HG03159 (cell line): ENCODE measurements around the gene HCRTR2.
"Not testable (repeated sequence)": the region's sequence is repeated elsewhere in the genome, so short reads cannot be mapped to it uniquely, and the experiment has no call there.

ENCODE experiments used
- ATAC-seq: cut with Tn5 transposase; IDR thresholded peaks from one replicate; pipeline ENCODE4 v1.9.1; 2021; ENCODE audit warnings: mild to moderate bottlenecking, moderate library complexity; ENCODE audit not compliant: unreplicated experiment

HCRTR2 gene

DNA sequence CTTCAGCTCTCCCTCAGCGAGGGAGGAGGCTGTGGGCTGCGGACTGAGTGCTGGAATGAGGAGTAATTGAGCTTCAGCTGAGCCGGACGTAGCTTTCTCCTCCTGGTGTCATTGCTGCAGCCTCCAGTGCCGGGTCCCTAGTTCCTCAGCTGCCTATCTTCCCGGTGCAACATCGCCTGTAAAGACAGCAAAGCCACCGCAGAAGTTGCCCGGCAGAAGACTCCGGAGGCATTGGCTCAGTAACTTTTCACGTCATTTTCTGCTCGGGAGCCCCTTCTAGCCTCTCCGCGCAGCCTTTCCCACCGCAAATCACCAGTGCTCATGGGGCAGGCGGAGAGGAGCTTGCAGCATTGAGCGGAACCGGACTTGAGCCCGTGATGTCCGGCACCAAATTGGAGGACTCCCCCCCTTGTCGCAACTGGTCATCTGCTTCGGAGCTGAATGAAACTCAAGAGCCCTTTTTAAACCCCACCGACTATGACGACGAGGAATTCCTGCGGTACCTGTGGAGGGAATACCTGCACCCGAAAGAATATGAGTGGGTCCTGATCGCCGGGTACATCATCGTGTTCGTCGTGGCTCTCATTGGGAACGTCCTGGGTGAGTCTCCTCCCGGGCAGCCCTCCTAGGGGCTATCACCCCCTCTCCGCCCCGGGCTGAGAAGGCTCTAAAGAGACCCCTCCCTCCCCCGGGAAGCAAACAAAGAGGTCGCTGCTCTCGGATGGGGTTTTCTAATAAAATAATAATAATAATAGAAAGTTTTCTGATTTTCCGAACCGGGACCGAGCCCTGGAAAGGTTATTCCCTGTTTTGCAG lies at the start of gene HCRTR2:
TSS of gene HCRTR2 (plus strand) at position 305 of the 816 bp plus-strand sequence. CDS start at position 378, 73 bp downstream.
- ATAC-seq, result no peak

DNA sequence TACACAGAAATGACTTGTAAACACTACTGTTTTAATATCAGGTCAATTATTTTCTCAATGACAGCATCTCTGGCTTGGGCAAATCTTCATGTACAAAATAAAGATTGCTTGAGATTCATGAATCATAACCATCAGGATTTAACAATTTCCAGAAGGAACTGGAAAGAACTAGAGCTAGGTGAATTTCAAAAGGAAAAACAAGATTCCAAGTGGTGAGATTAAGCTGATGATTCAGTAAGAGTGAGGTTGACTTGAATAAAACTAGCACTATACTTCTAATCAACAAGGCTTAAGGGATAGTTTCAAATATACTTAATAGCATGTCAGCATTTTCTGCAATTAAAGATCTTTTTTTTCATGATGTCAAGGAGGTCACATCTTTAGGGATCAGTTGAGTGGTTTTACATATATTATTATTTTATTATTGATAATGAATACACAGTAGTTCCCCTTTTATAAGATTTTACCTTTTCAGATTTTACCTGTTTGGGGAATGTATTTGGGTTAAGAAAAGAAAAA lies 43.5 kb upstream of the HCRTR2 start:
- ATAC-seq, result no peak

DNA sequence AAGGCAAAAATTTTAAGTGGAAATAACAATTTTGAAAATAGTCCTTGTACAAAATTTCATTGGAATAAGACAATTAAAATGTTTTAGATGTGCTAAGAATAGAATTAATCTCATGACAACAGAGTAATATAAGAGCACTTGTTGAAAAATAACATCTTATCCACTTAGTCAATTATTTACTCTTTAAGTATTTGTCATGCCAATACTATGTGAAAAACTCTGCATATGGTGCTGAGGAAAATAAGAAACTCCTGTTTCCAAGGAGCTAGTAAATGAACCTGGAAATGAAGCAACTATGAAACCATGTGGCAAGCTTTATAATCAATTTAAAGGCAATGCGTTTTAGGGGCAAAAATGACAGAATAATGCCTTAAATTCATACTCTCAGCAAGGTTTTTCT lies 42.7 kb upstream of the HCRTR2 start:
- no peak for ATAC-seq

DNA sequence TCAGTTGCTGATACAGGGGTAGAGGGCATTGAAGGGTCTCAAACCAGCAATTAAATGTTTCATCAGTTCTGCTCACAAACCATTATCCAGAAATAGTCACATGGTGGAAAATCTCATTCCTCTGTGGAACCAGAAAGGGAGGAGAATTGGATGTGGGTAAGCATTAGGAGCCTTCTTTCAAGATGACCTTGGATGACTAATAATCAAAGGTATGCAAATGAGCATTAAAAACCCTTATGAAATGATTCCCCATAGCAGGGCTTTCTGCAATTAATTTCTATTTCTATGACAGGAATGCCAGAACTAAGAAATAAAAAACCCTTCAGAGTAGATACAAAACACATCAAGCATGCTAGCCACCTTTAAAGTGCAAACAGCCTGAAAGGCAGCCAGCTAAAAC lies 37.4 kb upstream of the HCRTR2 start:
- ATAC-seq, result no peak

DNA sequence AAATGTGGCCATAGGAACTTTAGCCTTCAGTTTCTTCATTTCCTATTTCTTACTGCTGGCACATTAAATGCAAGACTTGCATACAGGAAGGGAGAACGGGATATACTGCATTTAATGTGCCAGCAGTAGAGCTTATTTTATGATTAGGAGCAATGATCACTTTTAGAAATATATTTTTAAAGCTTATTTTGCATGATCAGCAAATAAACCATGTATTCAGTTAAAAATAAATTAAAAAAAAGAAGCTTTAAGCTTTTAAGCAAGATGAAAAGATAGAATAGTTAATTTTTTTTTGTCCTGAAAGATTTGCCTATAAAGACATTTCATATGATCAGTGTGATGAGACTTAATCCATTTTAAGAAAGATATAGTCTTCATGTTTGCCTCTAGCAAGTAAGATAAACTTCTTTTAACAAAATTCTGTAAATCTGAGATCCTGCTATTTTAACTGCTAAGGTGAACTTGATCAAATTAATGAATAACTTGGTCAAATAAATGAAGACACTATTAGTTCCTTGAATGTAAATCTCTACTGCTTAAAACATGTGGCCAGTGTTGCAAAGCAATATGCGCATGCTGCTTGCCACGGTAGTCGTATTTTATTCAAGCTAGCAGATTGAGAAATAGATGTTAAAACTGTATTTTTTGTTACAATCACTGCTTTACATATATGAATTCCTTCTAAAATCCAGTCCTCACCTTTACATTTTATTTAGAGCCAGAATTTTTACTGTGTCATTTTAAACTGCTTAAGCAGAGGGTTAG lies 36.2 kb upstream of the HCRTR2 start:
- ATAC-seq, result no peak

DNA sequence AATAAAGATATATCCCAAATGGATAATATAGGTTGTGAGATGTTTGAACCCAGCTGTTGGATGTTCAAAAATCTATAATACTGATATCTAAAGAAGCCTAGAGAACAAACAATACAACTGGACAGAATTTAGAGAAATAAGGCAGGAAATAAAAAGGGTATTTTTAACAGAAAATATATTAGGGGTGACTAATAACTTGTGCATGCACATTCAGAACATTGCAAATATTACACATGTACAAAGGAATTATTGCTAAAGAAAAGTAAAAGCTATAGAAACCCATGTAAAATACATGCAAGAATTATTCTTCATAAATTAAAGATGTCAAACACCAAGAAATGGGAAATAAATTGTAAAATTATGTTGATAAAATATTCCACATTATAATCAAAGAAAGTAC lies 32.7 kb upstream of the HCRTR2 start:
- no peak for ATAC-seq

DNA sequence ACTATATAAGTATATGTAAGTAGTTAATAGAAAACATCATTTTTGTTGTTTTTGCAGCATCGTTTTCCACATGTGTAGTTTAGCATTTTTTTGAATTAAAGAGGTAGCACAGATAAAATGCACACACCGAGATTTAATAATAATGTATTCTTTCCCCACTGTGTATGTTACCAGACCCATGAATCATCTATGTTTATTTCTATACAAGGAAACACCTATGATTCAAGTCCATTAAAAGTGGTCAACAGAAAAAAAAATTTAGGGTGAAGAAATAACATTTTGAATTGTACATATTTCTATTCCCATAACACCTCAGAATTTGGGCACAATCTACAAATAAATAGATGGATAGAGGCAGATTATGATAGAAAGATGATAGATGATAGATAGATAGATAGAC lies 31.7 kb upstream of the HCRTR2 start:
- ATAC-seq, result no peak

DNA sequence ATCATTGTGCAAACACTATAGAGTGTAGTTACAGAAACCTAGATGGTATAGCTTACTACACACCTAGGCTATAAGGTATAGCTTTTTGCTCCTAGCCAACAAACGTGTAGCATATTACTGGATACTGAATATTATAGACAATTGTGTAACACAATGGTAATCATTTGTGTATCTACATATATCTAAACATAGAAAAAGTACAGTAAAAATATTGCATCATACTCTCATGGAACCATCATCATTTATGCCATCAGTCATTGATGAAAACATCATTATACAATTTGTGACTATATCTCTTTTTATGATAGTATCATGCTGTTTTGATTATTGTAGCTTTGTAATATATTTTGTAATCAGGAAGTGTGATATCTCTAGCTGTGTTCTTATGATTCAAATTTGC lies 21.0 kb upstream of the HCRTR2 start:
- no peak for ATAC-seq

DNA sequence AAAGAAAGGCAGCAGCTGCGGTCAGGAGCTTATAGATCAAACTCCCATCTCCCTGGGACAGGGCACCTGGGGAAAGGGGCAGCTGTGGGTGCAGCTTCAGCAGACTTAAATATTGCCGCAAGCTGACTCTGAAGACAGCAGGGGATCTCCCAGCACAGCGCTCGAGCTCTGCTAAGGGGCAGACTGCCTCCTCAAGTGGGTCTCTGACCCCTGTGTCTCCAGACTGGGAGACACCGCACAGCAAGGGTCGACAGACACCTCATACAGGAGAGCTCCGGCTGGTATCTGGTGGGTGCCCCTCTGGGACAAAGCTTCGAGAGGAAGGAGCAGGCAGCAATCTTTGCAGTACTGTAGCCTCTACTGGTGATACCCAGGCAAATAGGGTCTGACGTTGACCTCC lies 15.5 kb upstream of the HCRTR2 start:
- ATAC-seq, result not testable (repeated sequence)

DNA sequence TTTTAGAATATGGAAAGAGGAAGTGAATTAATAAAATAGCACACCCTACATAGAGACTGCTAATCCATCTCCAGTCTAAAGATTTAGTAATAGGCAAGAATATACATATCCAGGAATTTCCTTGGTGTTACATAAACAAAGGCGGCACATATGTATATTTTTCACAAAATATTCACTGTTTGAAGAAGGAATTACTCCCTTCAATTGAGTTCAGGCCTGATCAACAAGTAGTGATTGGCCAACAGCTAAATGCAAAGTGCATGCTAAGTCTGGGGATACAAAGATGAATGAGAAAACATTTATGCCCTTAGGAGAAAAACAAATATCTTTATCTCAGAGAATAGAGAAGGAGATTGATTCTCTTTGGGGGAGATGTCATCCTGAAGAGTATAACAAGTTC lies 6.5 kb upstream of the HCRTR2 start:
- ATAC-seq, result no peak

DNA sequence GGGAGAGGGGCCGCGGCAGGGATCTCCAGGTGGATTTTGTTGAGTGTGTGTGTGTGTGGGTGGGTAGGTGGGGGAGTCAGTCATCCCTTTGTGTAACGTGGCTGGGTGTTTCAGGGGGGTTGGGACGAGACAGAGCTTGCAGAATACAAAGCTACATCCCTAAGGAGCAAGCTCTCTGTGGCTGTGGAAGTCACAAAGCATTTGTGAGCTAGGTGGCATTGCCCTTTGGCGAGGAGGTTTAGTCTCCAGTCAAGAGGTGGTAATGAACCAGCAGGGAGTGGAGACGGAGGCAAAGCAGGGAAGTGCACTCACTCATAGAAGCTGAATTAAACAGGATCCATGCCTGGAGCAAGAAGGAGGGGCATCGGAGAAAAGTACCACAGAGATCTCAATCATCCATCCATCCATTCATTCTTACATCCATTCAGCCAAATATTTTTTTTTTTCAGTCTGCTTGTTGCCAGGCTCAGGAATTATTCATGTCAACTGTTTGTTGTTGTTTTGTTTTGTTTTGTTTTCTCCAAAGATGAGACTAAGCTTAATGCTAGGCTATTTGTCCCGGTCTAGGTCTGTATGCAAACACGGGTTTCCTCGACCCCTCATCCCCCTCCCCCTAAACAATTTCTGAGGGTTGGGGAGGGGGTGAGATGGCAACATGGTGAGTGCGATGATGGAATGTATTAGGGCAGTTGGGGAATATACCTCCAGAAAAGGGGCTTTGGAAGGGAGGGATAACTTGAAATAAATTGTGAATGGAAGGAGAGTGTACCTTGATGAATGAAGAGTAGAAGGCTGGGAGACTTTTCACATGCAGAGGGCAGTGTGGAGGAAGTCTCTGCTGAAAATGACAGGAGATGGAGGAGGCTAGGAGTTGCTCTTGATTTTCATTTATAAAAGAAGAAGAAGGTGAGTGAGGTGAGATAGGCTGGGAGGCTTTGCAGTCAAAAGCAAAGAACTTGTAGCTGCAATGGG lies 1.0 kb downstream of the HCRTR2 start:
- no peak for ATAC-seq

DNA sequence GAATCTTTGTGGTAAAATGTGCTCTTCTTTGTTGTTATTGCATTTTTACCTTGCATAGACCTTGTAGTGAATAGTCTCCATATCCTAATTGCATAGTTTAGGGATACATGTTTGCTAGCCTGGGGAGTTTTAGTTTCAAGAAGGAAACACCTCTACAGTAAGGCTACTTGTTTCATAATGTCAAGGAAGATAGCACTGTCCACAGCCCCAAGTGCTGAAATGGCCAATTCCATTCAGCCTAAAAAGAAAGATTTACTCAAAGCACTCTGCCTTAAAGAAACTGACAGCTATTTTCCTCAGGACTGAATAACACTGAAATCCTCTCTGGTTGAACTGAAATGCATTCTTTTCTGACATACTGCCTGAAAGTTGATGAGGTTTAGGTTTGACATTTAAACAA lies 2.6 kb downstream of the HCRTR2 start:
- ATAC-seq, result no peak

DNA sequence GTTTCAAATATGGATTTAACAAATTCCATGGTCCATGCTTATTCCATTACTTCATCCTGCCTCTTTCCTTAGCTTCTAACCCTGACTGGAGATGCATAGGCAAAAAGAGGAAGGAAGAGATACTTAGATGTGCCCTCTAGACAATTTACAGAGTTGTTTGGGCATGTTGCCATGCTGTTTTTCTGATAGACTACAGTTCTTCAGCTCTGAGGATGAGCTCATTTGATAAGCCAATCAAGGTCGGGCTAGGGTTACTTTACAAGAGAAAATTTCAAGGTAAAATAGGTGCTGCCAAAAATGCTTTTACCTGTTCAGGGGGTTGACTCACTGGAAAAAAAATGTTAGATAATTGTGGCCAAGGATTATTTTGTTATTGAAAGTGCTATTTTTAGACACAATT lies 5.9 kb downstream of the HCRTR2 start:
- ATAC-seq, result no peak

DNA sequence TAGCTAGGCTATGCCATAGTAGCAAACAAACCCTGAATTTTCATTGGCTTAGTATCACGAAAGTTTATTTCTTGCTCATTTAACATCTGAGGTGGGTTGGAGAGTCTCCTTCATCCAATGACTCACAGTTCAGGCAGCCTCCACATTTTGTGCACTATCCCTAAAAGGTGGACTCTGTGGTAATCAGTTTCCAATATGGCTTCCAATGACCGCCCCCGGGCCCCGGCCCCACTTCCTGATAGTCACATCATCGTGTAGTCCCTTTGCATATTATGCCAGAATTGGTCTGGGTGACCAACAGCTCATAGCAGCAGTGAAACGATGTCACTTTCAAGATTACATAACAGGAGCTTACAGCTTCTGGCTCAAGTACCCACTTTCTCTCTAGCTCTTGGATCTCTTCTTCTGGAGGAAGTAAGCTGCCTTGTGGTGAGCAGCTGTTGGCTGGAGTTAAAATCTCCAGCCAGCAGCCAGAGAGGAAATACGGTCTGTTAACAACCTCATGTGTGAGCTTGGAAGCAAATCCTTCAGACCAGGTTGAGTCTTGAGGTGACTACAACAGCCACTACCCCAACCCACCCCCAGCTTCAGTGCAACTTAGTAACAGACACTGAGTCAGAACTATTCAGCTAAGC lies 7.8 kb downstream of the HCRTR2 start:
- ATAC-seq, result no peak

DNA sequence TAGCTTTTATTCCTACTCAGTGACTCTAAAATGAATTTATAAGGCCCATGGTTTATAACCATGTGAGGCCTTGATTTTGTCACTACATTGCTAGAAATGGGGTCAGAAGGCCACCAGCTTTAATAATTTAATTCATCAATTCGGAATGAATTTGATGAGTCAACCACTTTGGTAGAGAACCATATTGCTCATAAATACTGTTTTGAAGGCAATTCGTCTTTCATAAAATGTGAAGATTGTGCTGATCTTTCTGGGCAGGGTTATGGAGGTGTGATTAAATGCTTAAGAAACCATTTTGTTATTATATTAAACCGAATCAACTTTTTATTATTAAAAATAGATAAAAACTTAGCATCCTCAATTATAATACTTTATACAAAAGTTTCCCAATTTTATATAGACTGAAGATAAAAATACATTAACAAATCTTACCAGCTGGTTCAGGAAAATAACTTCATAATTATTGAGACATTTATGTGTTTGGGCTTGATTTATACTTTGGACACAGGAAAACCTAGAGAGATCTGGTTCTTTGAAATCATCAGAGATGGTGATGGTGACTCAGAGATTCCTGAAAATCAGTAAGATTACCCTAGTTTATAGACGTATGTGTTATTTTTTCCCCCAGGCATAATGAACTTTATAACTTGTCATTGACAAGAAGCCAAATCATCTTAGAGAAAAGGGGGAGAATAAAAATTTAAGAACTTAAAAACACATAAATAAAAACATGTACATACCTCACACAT lies 10.6 kb downstream of the HCRTR2 start:
- no peak for ATAC-seq

DNA sequence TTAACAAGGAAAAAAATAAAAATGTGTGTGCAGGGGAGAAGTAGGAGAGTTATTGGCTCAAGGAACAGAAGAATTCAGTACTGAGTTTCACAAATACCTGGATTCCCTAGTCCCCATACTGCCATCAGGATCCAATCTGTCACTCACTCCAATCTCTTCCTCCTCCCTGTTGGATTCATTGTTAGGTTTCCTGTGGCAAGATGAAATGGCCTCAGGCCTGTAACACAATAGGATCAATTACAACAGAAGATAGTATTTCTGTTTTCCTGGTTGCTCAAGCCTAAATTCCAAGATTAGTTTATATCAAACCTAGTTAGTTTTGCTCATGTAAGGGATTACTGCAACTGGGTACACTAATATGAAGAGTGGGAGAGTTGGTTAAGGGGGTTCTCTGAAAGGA lies 24.4 kb downstream of the HCRTR2 start:
- no peak for ATAC-seq

DNA sequence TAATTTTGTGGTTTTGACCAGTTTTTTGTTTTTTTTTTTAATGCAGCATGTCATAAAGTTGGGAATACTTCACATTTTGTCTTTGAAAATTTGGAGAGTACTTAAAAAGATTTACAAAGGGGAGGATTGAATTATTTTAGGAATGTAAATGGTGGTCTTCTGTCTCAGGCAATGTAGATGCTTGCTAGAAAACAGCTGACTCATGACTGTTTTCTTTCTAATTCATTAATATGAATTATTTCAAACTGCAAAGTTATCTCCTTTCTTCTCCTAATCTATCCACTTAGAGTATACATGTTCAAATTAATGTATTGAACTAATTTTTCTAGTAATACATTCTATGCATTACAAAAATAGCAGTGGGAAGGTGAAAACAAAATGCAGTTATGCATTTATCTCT lies 24.9 kb downstream of the HCRTR2 start:
- ATAC-seq, result no peak

DNA sequence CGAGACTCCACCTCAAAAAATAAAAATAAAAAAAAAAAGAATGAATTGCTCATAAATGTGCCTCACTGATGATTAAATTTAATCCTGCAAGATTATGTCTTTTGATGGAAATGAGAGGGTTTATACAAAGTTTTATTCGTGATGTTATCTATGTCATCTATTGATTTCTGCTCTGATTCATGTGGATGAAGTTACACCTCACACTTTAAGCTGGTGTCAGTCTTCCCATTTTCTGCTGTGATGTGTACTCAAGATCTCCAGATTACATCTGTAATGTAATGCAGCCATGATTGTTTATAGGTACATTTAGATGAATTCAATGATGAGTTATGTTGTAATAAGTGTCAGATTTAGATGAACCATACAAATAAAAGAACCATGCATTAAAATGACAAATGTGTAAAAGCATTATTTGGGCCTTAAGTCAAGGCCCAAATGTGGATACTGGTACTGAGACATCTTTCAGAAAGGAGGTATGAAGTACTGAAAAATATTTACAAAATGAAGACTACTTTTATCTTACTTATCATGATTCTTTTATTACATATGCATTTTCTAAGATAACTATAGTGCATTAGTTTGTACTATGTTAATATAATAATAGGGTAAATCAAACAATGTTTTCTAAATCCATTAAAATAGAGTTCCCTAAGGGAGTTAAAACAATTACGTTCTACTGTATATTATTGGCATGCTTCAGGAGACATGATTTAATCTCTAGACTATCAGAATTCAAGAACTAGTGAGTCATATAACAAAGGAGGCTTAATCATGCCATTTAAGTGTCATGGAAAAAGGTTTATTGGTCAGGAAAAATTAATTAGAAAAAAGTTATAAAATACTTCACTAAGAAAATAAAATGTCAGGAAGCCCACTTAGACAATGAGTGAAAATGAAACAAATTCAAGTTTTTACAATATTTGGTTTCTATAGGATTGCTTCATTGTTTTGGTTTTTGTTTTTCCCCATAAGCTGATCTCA lies 34.5 kb downstream of the HCRTR2 start:
- ATAC-seq, result no peak

DNA sequence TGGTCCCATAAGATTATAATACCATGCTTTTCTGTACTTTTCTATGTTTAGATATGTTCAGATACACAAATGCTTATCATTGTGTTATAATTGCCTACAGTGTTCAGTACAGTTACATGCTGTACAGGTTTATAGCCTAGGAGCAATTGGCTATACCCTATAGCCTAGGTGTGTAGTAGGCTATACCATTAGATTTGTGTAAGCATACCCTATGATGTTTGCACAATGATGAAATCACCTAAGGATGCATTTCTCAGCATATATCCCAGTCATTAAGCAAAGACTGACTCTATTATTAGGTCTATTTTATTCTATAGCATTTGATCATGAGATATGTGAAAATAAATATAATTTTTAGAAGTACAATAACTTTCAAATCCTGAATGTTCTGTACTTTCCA lies 36.6 kb downstream of the HCRTR2 start:
- ATAC-seq, result no peak
